Measurements from ENCODE around the gene DAW1.
"Not testable (repeated sequence)": the region's sequence is repeated elsewhere in the genome, so short reads cannot be mapped to it uniquely, and the experiment has no call there.

Gene DAW1

GRCh38 chr2:227871375-227871791 lies at the start of gene DAW1:
Gene DAW1 (plus strand): TSS chr2:227871631. CDS start chr2:227871690, 59 bp downstream.
- peak; percentile 5 for DNase-seq

GRCh38 chr2:227822416-227823003 lies 48.9 kb upstream of the DAW1 start:
- DNase-seq, result no peak

- DNase-seq, result no peak
Measured at GRCh38 chr2:227823922-227824321, 47.5 kb upstream of the DAW1 start.

GRCh38 chr2:227824711-227825110 lies 46.7 kb upstream of the DAW1 start:
- DNase-seq, result no peak

- DNase-seq, result no peak
Measured at GRCh38 chr2:227826019-227826521, 45.4 kb upstream of the DAW1 start.

- DNase-seq, result no peak
Measured at GRCh38 chr2:227826563-227826962, 44.9 kb upstream of the DAW1 start.

GRCh38 chr2:227827143-227827542 lies 44.3 kb upstream of the DAW1 start:
- DNase-seq, result no peak

- DNase-seq, result no peak
Measured at GRCh38 chr2:227828477-227828912, 42.9 kb upstream of the DAW1 start.

- DNase-seq, result no peak
Measured at GRCh38 chr2:227829337-227829736, 42.1 kb upstream of the DAW1 start.

- DNase-seq, result no peak
Measured at GRCh38 chr2:227834423-227834822, 37.0 kb upstream of the DAW1 start.

GRCh38 chr2:227834916-227835650 lies 36.3 kb upstream of the DAW1 start:
- no peak for DNase-seq

- not testable (repeated sequence) for DNase-seq
Measured at GRCh38 chr2:227839339-227840129, 31.9 kb upstream of the DAW1 start.

- no peak for DNase-seq
Measured at GRCh38 chr2:227846831-227847230, 24.6 kb upstream of the DAW1 start.

- DNase-seq, result no peak
Measured at GRCh38 chr2:227848146-227848545, 23.3 kb upstream of the DAW1 start.

GRCh38 chr2:227848586-227848985 lies 22.8 kb upstream of the DAW1 start:
- no peak for DNase-seq

- no peak for DNase-seq
Measured at GRCh38 chr2:227849906-227850305, 21.5 kb upstream of the DAW1 start.

- no peak for DNase-seq
Measured at GRCh38 chr2:227853204-227853629, 18.2 kb upstream of the DAW1 start.

GRCh38 chr2:227853765-227854271 lies 17.6 kb upstream of the DAW1 start:
- no peak for DNase-seq

GRCh38 chr2:227855440-227855839 lies 16.0 kb upstream of the DAW1 start:
- DNase-seq, result no peak

GRCh38 chr2:227856697-227857096 lies 14.7 kb upstream of the DAW1 start:
- DNase-seq, result no peak

- no peak for DNase-seq
Measured at GRCh38 chr2:227860221-227860641, 11.2 kb upstream of the DAW1 start.

GRCh38 chr2:227861011-227861410 lies 10.4 kb upstream of the DAW1 start:
- no peak for DNase-seq

- no peak for DNase-seq
Measured at GRCh38 chr2:227862227-227862740, 9.1 kb upstream of the DAW1 start.
